ENCODE data around the gene RNF26.

The RNF26 gene

DNA sequence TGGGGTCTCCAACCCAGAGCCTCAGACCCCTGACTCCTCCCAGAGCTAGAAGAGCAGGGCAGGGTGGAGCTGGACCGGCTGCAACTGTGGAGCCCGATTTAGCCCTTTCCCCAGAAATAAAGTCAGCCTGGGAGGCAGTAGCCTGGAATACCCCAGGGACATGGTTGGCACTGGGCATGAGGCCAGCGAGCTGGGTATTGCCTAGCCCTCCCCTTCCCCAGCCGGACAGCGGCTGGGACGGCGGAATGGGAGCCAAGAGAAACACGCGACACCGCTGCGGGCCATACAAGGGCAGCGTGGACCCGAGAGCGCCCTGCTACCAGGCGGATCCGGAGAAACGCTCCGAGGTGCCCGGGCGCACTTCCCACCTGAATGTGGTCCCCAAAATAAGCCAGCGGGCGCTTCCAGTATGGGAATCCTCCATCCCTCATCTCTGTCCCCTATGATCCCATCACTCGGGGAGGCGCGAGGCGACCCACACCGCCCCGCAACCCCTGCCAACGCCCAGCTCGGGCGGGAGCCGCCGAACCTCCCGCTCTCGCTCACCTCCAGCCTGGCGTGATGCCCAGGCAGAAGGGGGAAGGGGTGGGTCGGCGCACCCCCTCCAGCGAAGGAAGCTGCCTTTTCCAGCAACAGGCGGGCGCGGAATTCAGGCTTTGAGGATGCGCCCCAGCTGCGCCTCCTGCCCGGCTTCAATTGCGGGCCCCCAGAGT lies 18.2 kb upstream of the RNF26 start:
- DNase-seq: peak; percentile 64

- DNase-seq: peak; percentile 77
Observed at GRCh38 chr11:119316729-119317591, 17.4 kb upstream of the RNF26 start, which contains the start of gene MCAM. Gene MCAM, minus strand, starts transcription at chr11:119317130. Its CDS starts 29 bp downstream, at chr11:119317101.

GRCh38 chr11:119317592-119318239 lies 16.6 kb upstream of the RNF26 start:
- no peak for DNase-seq

DNA sequence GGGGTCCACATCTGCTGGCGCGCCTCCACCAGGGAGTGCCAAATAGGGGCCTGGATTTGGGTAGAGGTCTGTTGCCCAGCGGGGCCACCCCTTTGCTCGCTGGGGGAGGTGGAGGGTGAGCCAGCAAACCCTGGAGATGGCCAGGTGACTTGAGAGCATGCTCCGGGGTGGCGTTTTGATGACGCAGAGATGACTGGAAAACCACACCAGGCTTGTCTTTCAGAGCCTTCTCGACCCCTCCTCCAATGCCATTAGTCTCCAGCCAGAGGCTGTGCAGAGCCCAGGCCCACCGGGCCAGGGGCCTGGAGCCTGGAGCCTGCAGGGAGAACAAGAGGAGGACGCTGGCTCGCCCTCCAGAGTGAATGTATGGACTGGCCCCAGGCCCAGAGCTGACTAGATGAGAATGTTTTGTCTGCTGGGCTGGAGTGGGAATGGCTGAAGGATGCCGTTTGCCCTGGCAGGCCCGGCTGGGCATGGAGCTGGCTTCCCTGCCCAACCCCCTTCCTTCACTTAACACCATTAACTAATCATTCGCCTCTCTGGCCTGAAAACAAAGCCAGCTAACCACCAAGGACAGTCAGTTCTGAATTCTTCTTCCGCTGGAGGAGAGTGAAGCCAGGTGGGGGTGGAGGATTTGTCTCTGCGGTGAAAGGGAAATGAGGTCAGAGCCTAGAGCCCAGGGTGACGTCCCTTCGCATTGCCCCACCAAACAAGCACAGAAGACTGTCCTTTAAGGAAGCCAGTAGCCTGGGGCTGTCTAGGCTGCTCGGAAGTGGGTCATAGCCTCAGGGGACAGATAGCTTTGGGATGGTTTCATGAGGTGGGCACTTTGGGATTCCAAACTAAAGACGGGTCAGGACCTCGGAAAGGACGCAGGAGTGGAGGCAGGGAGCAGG lies 15.8 kb upstream of the RNF26 start:
- DNase-seq: peak; percentile 76

- DNase-seq: no peak
Observed at GRCh38 chr11:119319136-119319699, 15.1 kb upstream of the RNF26 start.

DNA sequence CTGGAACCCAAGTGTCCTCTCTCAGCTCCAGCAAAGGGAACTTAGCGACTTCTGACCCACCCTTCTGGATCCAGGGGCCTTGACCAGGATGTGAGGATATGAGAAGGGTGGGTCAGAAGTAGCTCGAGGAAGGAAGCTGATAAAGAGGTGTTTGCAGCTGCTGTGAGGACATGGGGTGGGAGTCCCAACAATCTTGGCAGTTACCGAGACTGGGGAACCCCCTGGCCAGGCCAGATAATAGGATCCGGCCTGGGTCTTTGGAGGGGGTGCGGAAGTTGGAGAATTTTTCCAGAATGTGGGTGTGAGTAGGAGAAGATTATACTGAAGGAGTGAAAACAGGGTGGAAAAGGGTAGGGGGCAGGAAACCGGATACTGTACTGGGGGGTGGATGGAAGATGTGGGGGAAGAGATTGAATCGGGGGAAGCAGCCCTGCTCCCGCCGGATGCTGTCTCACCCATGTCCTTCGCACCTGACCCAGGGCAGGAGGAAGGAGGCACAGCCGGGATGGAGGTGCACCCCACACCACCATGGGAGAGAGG lies 14.6 kb upstream of the RNF26 start:
- DNase-seq: peak; percentile 43

DNA sequence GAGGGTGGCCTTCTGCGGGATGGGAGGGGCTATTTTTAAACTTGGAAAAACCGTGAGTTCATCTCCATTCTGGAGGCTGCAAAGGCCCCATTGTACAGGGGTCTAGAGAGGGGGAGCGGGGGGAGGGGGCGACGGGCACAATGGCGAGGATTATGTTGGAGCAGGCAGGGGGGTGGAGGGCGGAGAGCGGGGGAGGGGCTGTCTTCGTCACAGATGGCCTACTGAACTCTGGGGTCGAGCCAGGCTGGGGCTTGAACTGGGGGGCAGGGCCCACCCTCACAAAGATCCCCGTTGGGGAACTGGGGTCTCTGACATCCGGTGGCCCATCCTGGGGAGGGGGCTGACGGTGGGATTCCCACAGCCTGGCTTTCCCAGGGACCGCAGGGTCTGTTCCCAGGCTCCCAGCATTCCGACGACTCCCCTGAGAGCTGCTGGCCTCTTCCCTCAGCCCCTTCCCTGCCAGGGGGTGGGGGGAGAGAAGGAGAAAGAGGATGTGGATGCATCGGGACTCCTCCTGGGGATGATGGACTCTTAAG lies 14.0 kb upstream of the RNF26 start:
- DNase-seq: no peak

DNA sequence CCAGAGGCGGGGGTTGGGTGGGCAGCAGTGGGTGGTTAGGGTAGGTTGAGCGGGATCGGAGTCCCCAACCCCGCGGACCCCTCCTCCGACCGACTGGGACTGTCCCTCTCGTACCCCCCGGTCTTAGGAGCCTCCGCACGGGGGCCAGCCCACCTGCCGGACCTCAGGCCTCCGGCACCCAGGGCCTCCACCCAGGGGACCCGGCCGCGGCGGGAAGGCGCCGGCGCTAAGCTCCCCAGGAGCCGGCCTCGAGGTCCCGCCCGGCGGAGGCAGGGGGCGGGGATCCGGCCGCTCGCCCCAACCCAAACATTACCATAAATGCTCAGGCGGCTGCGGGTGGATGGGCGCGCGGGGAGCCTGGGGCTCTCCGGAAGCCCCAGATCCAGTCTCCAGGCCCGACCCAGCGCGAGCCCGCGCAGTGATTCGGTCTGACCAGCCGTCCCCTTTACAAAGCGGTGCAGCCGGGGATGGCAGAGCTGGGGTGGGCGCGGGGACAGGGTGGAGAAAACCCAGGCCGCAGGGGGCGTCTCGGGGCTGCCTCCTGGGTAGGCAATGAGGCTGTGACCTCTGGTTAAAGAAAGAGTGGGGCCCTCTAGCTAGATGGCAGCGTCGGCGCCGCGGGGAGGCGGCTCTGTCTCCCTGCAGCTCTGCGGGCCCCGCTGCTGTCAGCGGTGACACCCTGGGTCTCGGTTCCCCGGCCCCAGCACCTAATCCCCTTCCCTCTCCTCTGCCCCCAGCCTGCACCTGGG lies 13.4 kb upstream of the RNF26 start:
- DNase-seq: peak; percentile 80

DNA sequence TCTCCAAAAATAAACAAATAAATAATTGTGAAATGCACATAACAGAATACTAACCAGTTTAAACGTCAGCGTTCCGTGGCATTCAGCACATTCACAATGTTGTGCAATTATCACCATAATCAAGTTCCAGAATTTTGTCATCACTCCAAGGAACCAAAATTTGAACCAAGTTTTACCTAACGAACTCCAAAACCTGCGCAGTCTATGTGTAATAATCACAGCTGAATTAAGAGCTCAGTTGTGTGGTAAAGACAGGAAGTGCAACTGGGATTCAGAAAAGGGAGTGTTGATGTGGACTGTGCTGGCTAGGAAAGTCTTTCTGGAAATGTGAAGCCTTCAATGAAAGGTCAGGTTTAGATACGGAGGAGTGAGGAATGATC lies 12.0 kb upstream of the RNF26 start:
- DNase-seq: no peak

GRCh38 chr11:119322921-119323531 lies 11.3 kb upstream of the RNF26 start:
- DNase-seq: no peak

DNA sequence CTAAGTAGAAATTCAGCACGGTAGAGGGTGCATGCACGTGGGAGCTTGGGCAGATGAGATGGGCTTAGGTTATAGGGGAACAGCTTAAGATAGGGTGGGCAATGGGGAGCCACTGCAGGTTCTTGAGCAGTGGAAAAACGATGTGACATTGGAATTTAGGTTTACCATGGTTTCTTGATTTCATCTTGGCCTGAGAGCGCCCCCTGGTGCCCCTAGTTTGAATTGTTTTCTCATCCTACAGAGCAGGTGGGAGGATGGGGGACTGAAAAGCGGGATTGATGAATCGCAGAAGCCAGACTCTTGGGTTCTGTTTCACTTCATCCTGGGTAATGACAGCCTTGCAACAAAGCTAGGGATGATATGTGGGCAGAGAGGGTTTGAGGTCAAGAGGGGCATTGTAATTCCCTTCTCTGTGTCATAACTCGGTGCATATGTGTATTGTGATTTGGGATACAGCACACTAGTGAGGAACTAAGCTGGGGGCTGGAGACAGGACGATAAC lies 10.7 kb upstream of the RNF26 start:
- DNase-seq: peak; percentile 85

DNA sequence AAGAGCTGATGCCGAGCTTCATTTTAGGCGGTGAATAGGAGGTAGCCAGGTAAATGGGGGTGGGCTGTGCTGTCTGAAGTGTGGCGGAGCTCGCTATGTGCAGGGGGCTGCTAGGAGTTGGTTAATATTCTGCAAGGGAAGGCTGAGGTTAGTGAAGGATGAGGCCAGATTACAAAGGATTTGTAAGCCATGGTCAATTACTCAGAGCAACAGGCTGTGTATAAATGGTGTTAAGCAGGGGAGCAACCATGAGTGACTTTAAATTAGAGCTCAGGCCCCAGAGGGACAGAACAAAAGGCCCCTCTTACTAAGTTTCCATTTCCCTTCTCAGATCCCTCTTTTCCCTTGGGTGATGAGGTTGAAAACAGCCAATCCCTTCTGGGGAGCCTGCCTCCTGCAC lies 10.1 kb upstream of the RNF26 start:
- no peak for DNase-seq

DNA sequence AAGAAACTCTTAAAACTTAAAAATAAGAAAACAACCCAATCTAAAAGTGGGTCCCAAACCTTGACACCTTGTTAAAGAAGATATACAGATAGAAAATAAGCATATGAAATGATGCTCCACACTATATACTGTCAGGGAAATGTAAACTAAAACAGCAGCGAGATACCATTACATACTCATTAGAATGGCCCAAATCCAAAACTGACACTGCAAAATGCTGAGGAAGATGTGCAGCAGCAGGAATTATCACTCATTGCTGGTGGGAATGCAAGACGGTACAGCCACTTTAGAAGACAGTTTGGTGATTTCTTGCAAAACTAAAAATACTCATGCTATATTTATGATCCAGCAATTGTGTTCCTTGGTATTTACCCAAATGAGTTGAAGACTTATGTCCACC lies 5.0 kb upstream of the RNF26 start:
- no peak for DNase-seq

DNA sequence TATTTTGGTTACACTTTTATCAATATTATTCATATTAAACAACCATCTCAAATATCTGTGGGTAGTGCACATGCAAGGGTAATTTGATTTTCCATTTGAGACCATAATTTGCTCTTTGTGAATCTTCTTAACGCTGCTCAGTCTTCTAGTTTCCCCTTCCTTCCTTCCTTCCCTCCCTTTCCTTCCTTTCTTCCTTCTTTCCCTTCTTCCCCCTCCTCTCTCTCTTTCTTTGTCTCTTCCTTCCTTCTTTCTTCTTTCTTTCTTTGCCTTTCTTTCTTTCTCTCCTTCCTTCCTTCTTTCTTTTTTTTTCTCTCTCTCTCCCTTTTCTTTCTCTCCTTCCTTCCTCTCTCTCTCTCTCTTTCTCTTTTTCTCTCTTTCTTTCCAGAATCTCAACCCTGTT lies 4.1 kb upstream of the RNF26 start:
- no peak for DNase-seq

GRCh38 chr11:119332111-119332765 lies 2.1 kb upstream of the RNF26 start:
- no peak for DNase-seq

GRCh38 chr11:119335091-119335654 lies 846 bp downstream of the RNF26 start:
- no peak for DNase-seq

DNA sequence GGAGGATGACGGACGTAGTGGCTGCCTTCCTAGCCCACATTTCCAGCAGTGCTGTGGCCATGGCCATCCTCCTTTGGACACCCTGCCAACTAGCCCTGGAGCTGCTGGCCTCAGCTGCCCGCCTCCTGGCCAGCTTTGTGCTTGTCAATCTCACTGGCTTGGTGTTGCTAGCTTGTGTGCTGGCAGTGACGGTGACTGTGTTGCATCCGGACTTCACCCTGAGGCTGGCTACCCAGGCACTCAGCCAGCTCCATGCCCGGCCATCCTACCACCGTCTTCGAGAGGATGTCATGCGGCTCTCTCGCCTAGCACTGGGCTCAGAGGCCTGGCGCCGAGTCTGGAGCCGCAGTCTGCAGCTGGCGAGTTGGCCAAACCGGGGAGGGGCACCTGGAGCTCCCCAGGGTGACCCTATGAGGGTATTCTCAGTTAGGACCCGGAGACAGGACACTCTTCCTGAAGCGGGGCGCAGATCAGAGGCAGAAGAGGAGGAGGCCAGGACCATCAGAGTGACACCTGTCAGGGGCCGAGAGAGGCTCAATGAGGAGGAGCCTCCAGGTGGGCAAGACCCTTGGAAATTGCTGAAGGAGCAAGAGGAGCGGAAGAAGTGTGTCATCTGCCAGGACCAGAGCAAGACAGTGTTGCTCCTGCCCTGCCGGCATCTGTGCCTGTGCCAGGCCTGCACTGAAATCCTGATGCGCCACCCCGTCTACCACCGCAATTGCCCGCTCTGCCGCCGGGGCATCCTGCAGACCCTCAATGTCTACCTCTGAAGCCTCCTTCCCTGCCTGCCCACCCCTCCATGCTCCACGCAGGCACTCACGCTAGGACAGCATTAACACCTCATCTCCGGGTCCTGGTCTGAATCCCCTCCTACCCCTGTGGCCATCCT lies 1.6 kb downstream of the RNF26 start:
- DNase-seq: no peak
